ENCODE data around the gene ZNF598. TPM values are rescaled to one million over a fixed set of nuclear protein-coding genes. Genes with fewer than 3 reads are reported as not detected.

Gene ZNF598
- total RNA-seq, 1 experiment from 2014 or later, result 85.7 TPM

DNA sequence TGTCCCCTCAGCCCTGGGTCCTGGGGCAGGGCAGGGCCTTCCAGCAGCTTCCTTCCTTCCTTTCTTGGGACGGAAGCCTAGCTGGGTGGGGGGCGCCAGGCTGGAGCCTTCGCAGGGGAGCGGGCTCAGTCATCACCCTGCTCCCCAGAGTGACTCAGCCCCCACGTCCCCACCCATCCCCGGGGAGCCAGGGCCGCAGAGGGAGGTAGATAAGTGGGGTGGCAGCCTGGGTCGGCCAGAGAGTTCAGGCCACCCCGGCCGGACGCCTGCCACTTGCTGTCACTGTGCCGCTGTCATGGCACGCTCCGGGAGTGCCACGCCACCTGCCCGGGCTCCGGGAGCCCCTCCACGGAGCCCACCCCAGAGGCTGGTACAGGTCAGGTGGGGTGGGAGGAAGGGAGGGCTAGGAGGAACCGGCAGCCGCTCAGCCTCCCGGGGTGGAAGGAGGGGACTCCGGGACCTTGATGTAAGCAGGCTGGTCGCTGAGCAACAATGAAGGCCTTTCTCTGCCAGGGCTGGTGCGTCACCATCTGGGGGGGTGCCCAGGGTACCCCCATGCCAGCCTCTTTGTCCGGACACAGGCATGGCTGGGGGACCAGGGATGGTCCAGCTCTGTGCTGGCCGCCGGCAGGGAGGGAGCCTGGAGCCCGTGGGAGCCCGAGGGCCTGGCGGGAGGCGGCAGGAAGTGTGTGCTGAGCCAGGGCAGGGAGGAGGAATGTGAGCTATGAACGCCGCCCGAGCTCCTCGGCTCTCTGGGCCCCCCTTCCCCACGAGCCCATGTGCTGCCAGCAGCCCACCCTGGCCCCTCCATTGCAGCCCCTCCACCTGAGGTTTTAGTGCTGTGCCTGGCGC is 23.7 kb upstream of the ZNF598 start:
- intact Hi-C loops (cut with micrococcal nuclease; ENCODE audit: unreplicated experiment) (no loop called here), in situ Hi-C loops (cut with HindIII; ENCODE audit: low pct_unique_long_range_greater_than_20kb, low sequenced_read_pairs) (no loop called here)
- TF ChIP-seq, protein P1, sequence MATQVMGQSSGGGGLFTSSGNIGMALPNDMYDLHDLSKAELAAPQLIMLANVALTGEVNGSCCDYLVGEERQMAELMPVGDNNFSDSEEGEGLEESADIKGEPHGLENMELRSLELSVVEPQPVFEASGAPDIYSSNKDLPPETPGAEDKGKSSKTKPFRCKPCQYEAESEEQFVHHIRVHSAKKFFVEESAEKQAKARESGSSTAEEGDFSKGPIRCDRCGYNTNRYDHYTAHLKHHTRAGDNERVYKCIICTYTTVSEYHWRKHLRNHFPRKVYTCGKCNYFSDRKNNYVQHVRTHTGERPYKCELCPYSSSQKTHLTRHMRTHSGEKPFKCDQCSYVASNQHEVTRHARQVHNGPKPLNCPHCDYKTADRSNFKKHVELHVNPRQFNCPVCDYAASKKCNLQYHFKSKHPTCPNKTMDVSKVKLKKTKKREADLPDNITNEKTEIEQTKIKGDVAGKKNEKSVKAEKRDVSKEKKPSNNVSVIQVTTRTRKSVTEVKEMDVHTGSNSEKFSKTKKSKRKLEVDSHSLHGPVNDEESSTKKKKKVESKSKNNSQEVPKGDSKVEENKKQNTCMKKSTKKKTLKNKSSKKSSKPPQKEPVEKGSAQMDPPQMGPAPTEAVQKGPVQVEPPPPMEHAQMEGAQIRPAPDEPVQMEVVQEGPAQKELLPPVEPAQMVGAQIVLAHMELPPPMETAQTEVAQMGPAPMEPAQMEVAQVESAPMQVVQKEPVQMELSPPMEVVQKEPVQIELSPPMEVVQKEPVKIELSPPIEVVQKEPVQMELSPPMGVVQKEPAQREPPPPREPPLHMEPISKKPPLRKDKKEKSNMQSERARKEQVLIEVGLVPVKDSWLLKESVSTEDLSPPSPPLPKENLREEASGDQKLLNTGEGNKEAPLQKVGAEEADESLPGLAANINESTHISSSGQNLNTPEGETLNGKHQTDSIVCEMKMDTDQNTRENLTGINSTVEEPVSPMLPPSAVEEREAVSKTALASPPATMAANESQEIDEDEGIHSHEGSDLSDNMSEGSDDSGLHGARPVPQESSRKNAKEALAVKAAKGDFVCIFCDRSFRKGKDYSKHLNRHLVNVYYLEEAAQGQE (IDR thresholded peaks at IDR 0.05; ENCODE audit: insufficient read depth in 1 of 2, low read depth in 2 of 2, low read length in 1 of 2), result no peak
- TF ChIP-seq, protein P2, sequence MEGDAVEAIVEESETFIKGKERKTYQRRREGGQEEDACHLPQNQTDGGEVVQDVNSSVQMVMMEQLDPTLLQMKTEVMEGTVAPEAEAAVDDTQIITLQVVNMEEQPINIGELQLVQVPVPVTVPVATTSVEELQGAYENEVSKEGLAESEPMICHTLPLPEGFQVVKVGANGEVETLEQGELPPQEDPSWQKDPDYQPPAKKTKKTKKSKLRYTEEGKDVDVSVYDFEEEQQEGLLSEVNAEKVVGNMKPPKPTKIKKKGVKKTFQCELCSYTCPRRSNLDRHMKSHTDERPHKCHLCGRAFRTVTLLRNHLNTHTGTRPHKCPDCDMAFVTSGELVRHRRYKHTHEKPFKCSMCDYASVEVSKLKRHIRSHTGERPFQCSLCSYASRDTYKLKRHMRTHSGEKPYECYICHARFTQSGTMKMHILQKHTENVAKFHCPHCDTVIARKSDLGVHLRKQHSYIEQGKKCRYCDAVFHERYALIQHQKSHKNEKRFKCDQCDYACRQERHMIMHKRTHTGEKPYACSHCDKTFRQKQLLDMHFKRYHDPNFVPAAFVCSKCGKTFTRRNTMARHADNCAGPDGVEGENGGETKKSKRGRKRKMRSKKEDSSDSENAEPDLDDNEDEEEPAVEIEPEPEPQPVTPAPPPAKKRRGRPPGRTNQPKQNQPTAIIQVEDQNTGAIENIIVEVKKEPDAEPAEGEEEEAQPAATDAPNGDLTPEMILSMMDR (IDR thresholded peaks at IDR 0.05), result no peak
- no peak for TF ChIP-seq TCF7L2 (IDR thresholded peaks at IDR 0.05; ENCODE audit: low read depth, low read length)
- 0 out of 2 replicates have a peak, but pooled peaks have one; percentile 51 for TF ChIP-seq SIN3A (IDR thresholded peaks at IDR 0.05; ENCODE audit: borderline replicate concordance, insufficient read depth, low read depth, low read length)
- ChIA-PET POLR2A (no interaction called here), CTCF (interaction anchor here (1.0 kb wide), 1 partner anchor 11 kb away, joined by 14 read pairs; no protein-coding TSS in a partner anchor)
- Histone ChIP-seq H3K27me3 (ENCODE audit: control insufficient read depth, insufficient read depth, low read length) (no peaks in the 10 kb centered on the region), H3K9me3 (ENCODE audit: control insufficient read depth, insufficient read depth, low read depth, low read length) (no peaks in the 10 kb centered on the region), H3K36me3 (ENCODE audit: control insufficient read depth, insufficient read depth, low read length) (no peaks in the 10 kb centered on the region), H3K4me3 (ENCODE audit: low read depth in 2 of 2, low read length in 2 of 2) (peak overlapping the region; percentile 13 to 31), H3K4me1 (ENCODE audit: control insufficient read depth, insufficient read depth, low read length) (peaks cover 78% of the 10 kb centered on the region), H3K27ac (ENCODE audit: low read length) (peak overlapping the region; percentile 95)
- ATAC-seq, result peak; percentile 43
- no peak for DNase-seq (ENCODE audit: low read depth, low spot score)
- no TSS peak for BruUV-seq (replicated peaks)

DNA sequence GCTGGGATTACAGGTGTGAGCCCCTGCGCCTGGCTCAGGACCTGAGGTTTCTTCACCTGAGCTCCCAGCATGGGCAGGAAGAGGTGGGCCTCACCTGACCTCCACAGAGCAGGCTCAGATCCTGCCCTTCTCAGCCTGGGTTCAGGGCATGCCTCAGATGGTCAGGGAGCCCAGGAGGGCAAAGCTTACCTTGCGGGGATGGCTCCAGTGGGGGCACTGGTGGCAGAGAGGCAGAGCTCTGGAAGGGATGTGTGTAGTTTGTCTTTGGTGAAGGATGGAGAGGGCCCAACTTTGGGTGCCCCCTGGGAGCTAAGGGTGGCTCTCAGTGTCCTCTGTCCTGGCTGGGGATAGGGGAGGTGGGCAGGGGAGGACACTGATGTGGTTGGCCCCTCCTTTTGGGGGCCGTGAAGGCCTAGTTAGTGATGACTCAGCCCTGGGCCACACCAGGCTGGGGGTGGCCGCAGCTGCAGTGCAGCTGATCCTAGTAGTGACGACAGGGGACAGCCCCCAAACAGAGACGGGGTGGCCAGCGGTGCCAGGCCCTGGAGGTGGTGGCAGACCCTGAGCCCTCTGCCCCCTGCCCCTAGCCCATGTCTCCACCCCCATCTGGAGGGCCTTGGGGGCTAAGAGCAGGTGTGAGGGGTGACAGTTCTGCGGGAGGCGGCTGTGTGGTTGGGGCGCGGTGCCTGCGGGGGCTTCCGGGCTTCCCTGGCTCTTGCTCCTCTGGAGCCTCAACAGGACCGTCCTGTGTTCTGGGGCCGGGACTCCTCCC is 22.9 kb upstream of the ZNF598 start:
- BruUV-seq (replicated peaks), result no TSS peak
- CTCF ChIA-PET, result interaction anchor here (0.8 to 1.0 kb wide), 2 partner anchors 10 to 28 kb away, joined by 3 to 14 read pairs; no protein-coding TSS in a partner anchor
- DNase-seq (ENCODE audit: low read depth, low spot score) (no peak), ATAC-seq (peak; percentile 18; the same call in 1 of the 2 replicates)
- no peaks in the 10 kb centered on the region for H3K36me3 ChIP-seq (ENCODE audit: control insufficient read depth, insufficient read depth, low read length)
- H3K4me3 ChIP-seq (ENCODE audit: low read depth in 2 of 2, low read length in 2 of 2), result no peak overlapping the region
- no peaks in the 10 kb centered on the region for H3K27me3 ChIP-seq (ENCODE audit: control insufficient read depth, insufficient read depth, low read length)
- intact Hi-C loops (cut with micrococcal nuclease; ENCODE audit: unreplicated experiment) (no loop called here), in situ Hi-C loops (cut with HindIII; ENCODE audit: low pct_unique_long_range_greater_than_20kb, low sequenced_read_pairs) (no loop called here)
- H3K27ac ChIP-seq (ENCODE audit: low read length), result peak overlapping the region; percentile 95
- no peaks in the 10 kb centered on the region for H3K9me3 ChIP-seq (ENCODE audit: control insufficient read depth, insufficient read depth, low read depth, low read length)
- H3K4me1 ChIP-seq (ENCODE audit: control insufficient read depth, insufficient read depth, low read length), result peaks cover 83% of the 10 kb centered on the region
- POLR2A ChIA-PET, result interaction anchor here (0.6 kb wide), 1 partner anchor 108 kb away, joined by 4 read pairs; no protein-coding TSS in a partner anchor
- no peak for TF ChIP-seq TCF7L2 (IDR thresholded peaks at IDR 0.05; ENCODE audit: low read depth, low read length)
- no peak for TF ChIP-seq SIN3A (IDR thresholded peaks at IDR 0.05; ENCODE audit: borderline replicate concordance, insufficient read depth, low read depth, low read length)
- TF ChIP-seq, protein P2 (IDR thresholded peaks at IDR 0.05), result no peak
- no peak for TF ChIP-seq POLR2AphosphoS5 (IDR thresholded peaks at IDR 0.05; ENCODE audit: low read depth, low read length)
- TF ChIP-seq, protein P1 (IDR thresholded peaks at IDR 0.05; ENCODE audit: insufficient read depth in 1 of 2, low read depth in 2 of 2, low read length in 1 of 2), result no peak
